PC-9 (cell line): ENCODE results near the gene LNP1.

ENCODE experiments used
- EZH2 ChIP-seq: fragments of 200-600 bp; sonication (generic); IDR thresholded peaks from 2 replicates; pipeline ENCODE4 v1.8.0; 2017; ENCODE audit warnings: antibody characterized with exemption, low read depth
- TF ChIP-seq, protein P1 (sequence below): fragments of 200-600 bp; sonication (generic); conservative IDR thresholded peaks from 2 replicates; pipeline ENCODE4 v1.6.1; 2017; ENCODE audit warnings: mixed run types, antibody characterized with exemption, mild to moderate bottlenecking, moderate library complexity

DNA sequence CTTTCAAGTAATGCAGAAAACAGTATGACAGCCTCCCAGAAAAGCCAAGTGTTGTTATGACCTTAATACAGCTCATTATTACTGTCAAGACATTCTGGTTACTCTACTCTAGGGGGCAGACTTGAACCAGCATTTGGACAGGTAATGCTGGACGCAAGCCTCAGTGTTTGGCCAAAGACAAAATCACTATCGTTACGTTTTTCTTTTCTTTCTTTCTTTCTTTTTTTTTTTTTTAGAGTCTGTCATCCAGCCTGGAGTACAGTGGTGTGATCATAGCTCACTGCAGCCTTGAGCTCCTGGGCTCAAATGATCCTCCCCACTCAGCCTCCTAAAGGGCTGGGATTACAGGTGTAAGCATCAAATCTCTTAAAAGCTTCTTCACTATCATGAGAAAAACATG lies 61.7 kb downstream of the LNP1 start:
- TF ChIP-seq, protein P1, sequence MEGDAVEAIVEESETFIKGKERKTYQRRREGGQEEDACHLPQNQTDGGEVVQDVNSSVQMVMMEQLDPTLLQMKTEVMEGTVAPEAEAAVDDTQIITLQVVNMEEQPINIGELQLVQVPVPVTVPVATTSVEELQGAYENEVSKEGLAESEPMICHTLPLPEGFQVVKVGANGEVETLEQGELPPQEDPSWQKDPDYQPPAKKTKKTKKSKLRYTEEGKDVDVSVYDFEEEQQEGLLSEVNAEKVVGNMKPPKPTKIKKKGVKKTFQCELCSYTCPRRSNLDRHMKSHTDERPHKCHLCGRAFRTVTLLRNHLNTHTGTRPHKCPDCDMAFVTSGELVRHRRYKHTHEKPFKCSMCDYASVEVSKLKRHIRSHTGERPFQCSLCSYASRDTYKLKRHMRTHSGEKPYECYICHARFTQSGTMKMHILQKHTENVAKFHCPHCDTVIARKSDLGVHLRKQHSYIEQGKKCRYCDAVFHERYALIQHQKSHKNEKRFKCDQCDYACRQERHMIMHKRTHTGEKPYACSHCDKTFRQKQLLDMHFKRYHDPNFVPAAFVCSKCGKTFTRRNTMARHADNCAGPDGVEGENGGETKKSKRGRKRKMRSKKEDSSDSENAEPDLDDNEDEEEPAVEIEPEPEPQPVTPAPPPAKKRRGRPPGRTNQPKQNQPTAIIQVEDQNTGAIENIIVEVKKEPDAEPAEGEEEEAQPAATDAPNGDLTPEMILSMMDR = peak; percentile 98
- TF ChIP-seq EZH2 = no peak
